Measurements from ENCODE around the gene CEP68.

- TF ChIP-seq POLR2A (IDR thresholded peaks at IDR 0.05) (no peak), CTCF (IDR thresholded peaks at IDR 0.05) (no peak)
Measured at GRCh38 chr2:65133626-65134025, 77.4 kb downstream of the CEP68 start.

All from heart left ventricle (tissue), 13 donors.